Central memory CD8-positive, alpha-beta T cell (primary cell): ENCODE measurements around the gene KNDC1.
A peak's percentile ranks its signal among the peaks of the same experiment; 100 is the strongest.
"Not testable (repeated sequence)": the region's sequence is repeated elsewhere in the genome, so short reads cannot be mapped to it uniquely, and the experiment has no call there.

Experiments
- ATAC-seq: fragments of 150-1000 bp; cut with Tn5 transposase; replicated peaks from 2 replicates; pipeline ENCODE4 v1.10.0; 2022; ENCODE audit warnings: mild to moderate bottlenecking, moderate FRiP score, moderate number of reproducible peaks; ENCODE audit not compliant: poor library complexity, severe bottlenecking; ENCODE audit errors: extremely low read depth
- DNase-seq, 2 donors: peaks; one replicate each; pipeline ENCODE4 v3.0.0; 2021; ENCODE audit warnings: low spot score in 2 of 2
- H3K27ac Mint-ChIP-seq: one replicate; pipeline ENCODE4 v1.8.0; 2022; ENCODE audit warnings: low read depth, mild to moderate bottlenecking, moderate library complexity, mixed read lengths
- H3K27me3 Mint-ChIP-seq: one replicate; pipeline ENCODE4 v1.8.0; 2022; ENCODE audit warnings: mixed read lengths
- H3K36me3 Mint-ChIP-seq: one replicate; pipeline ENCODE4 v1.8.0; 2022; ENCODE audit warnings: mild to moderate bottlenecking, moderate library complexity, mixed read lengths; ENCODE audit not compliant: insufficient read depth
- H3K4me1 Mint-ChIP-seq: one replicate; pipeline ENCODE4 v1.8.0; 2022; ENCODE audit warnings: mixed read lengths
- H3K4me3 Mint-ChIP-seq: one replicate; pipeline ENCODE4 v1.8.0; 2022; ENCODE audit warnings: mild to moderate bottlenecking, moderate library complexity, mixed read lengths
- H3K9me3 Mint-ChIP-seq: one replicate; pipeline ENCODE4 v1.8.0; 2022; ENCODE audit warnings: mixed read lengths

KNDC1 gene

GRCh38 chr10:133221756-133222155 lies 61.7 kb downstream of the KNDC1 start:
- DNase-seq, H3K27ac Mint-ChIP-seq, H3K4me3 Mint-ChIP-seq, ATAC-seq, H3K36me3 Mint-ChIP-seq, H3K4me1 Mint-ChIP-seq, H3K9me3 Mint-ChIP-seq: not testable (repeated sequence)
- H3K27me3 Mint-ChIP-seq: peaks cover 25% of the 10 kb centered on the region

GRCh38 chr10:133224076-133224475 lies 64.1 kb downstream of the KNDC1 start:
- Mint-ChIP-seq H3K27me3 (peaks cover 48% of the 10 kb centered on the region), H3K36me3 (no peaks in the 10 kb centered on the region), H3K4me1 (peaks cover 1% of the 10 kb centered on the region), H3K4me3 (no peak overlapping the region), H3K9me3 (no peaks in the 10 kb centered on the region), H3K27ac (no peak overlapping the region)
- no peak for DNase-seq
- no peak for ATAC-seq

GRCh38 chr10:133224756-133225372 lies 64.8 kb downstream of the KNDC1 start:
- peaks cover 55% of the 10 kb centered on the region for H3K27me3 Mint-ChIP-seq
- no peak for DNase-seq
- no peak for ATAC-seq
- H3K4me3 Mint-ChIP-seq: no peak overlapping the region
- peaks cover 3% of the 10 kb centered on the region for H3K36me3 Mint-ChIP-seq
- H3K27ac Mint-ChIP-seq: no peak overlapping the region
- no peaks in the 10 kb centered on the region for H3K9me3 Mint-ChIP-seq
- peaks cover 7% of the 10 kb centered on the region for H3K4me1 Mint-ChIP-seq

- Mint-ChIP-seq H3K27ac (no peak overlapping the region), H3K4me1 (peaks cover 7% of the 10 kb centered on the region), H3K9me3 (no peaks in the 10 kb centered on the region), H3K36me3 (peaks cover 3% of the 10 kb centered on the region), H3K4me3 (no peak overlapping the region), H3K27me3 (peaks cover 55% of the 10 kb centered on the region)
- no peak for ATAC-seq
- no peak for DNase-seq
Observed at GRCh38 chr10:133225707-133226191, 65.7 kb downstream of the KNDC1 start.

- H3K27me3 Mint-ChIP-seq: peaks cover 54% of the 10 kb centered on the region
- no peaks in the 10 kb centered on the region for H3K9me3 Mint-ChIP-seq
- no peak overlapping the region for H3K4me3 Mint-ChIP-seq
- no peak for DNase-seq
- no peak overlapping the region for H3K27ac Mint-ChIP-seq
- H3K4me1 Mint-ChIP-seq: peaks cover 7% of the 10 kb centered on the region
- peaks cover 3% of the 10 kb centered on the region for H3K36me3 Mint-ChIP-seq
- no peak for ATAC-seq
Observed at GRCh38 chr10:133226251-133226808, 66.3 kb downstream of the KNDC1 start.

- no peak overlapping the region for H3K4me3 Mint-ChIP-seq
- H3K9me3 Mint-ChIP-seq: no peaks in the 10 kb centered on the region
- H3K27ac Mint-ChIP-seq: no peak overlapping the region
- H3K4me1 Mint-ChIP-seq: peaks cover 7% of the 10 kb centered on the region
- peaks cover 58% of the 10 kb centered on the region for H3K27me3 Mint-ChIP-seq
- H3K36me3 Mint-ChIP-seq: peaks cover 3% of the 10 kb centered on the region
- DNase-seq (no peak), ATAC-seq (no peak)
Observed at GRCh38 chr10:133227256-133227655, 67.2 kb downstream of the KNDC1 start.

- H3K27ac Mint-ChIP-seq: no peak overlapping the region
- DNase-seq: no peak
- no peaks in the 10 kb centered on the region for H3K9me3 Mint-ChIP-seq
- H3K36me3 Mint-ChIP-seq: peaks cover 3% of the 10 kb centered on the region
- peak overlapping the region; percentile 55 for H3K4me3 Mint-ChIP-seq
- peaks cover 78% of the 10 kb centered on the region for H3K27me3 Mint-ChIP-seq
- no peak for ATAC-seq
- peaks cover 7% of the 10 kb centered on the region for H3K4me1 Mint-ChIP-seq
Observed at GRCh38 chr10:133229265-133230043, 69.4 kb downstream of the KNDC1 start.

GRCh38 chr10:133230044-133230361 lies 70.0 kb downstream of the KNDC1 start, which contains the start of gene UTF1:
Gene UTF1, plus strand, starts transcription at chr10:133230217. Its CDS starts 72 bp downstream, at chr10:133230289.
- Mint-ChIP-seq H3K27me3 (peaks cover 78% of the 10 kb centered on the region), H3K4me1 (peaks cover 7% of the 10 kb centered on the region), H3K36me3 (peaks cover 3% of the 10 kb centered on the region), H3K27ac (no peak within 1 kb of the TSS), H3K9me3 (no peaks in the 10 kb centered on the region), H3K4me3 (peak within 1 kb of the TSS; percentile 55)
- no peak for ATAC-seq
- DNase-seq: no peak

- H3K27ac Mint-ChIP-seq: no peak overlapping the region
- H3K4me3 Mint-ChIP-seq: peak overlapping the region; percentile 41
- H3K9me3 Mint-ChIP-seq: no peaks in the 10 kb centered on the region
- no peak for DNase-seq
- H3K27me3 Mint-ChIP-seq: peaks cover 74% of the 10 kb centered on the region
- ATAC-seq: no peak
- H3K4me1 Mint-ChIP-seq: peaks cover 7% of the 10 kb centered on the region
- peaks cover 3% of the 10 kb centered on the region for H3K36me3 Mint-ChIP-seq
Observed at GRCh38 chr10:133230387-133231195, 70.6 kb downstream of the KNDC1 start.

GRCh38 chr10:133231244-133231945 lies 71.4 kb downstream of the KNDC1 start:
- no peak for ATAC-seq
- Mint-ChIP-seq H3K27ac (no peak overlapping the region), H3K9me3 (no peaks in the 10 kb centered on the region), H3K4me1 (peaks cover 7% of the 10 kb centered on the region), H3K36me3 (peaks cover 3% of the 10 kb centered on the region), H3K27me3 (peaks cover 66% of the 10 kb centered on the region), H3K4me3 (no peak overlapping the region)
- no peak for DNase-seq

GRCh38 chr10:133231946-133232574 lies 72.0 kb downstream of the KNDC1 start:
- H3K27me3 Mint-ChIP-seq: peaks cover 60% of the 10 kb centered on the region

More at GRCh38 chr10:133231946-133232574, 72.0 kb downstream of the KNDC1 start:
- DNase-seq (no peak), ATAC-seq (no peak)
- H3K4me1 Mint-ChIP-seq: peaks cover 7% of the 10 kb centered on the region
- no peaks in the 10 kb centered on the region for H3K9me3 Mint-ChIP-seq
- H3K4me3 Mint-ChIP-seq: no peak overlapping the region
- H3K27ac Mint-ChIP-seq: no peak overlapping the region
- peaks cover 3% of the 10 kb centered on the region for H3K36me3 Mint-ChIP-seq
